Cardiac fibroblast (primary cell): ENCODE results near the gene SMOC2.
"Not testable (repeated sequence)": the region's sequence is repeated elsewhere in the genome, so short reads cannot be mapped to it uniquely, and the experiment has no call there.

Experiments used
- DNase-seq, 2 donors: peaks; one replicate each; pipeline versions ENCODE4 v3.0.0 to v3.0.0-alpha.2; 2010; ENCODE audit warnings: low read depth in 2 of 2
- H3K4me3 ChIP-seq, 2 donors: replicated peaks in 1 of 2; 1 replicate in 1 of 2; 2 replicates in 1 of 2; pipeline ENCODE4 v1.5.1; 2011; ENCODE audit warnings: low read depth in 2 of 2, low read length in 2 of 2, mild to moderate bottlenecking in 2 of 2, moderate library complexity in 1 of 2
- TF ChIP-seq, protein P1 (sequence below): IDR thresholded peaks from one replicate; pipeline ENCODE4 v1.5.1; 2011; ENCODE audit warnings: low read depth, mild to moderate bottlenecking, low read length, inconsistent platforms

Gene SMOC2

DNA sequence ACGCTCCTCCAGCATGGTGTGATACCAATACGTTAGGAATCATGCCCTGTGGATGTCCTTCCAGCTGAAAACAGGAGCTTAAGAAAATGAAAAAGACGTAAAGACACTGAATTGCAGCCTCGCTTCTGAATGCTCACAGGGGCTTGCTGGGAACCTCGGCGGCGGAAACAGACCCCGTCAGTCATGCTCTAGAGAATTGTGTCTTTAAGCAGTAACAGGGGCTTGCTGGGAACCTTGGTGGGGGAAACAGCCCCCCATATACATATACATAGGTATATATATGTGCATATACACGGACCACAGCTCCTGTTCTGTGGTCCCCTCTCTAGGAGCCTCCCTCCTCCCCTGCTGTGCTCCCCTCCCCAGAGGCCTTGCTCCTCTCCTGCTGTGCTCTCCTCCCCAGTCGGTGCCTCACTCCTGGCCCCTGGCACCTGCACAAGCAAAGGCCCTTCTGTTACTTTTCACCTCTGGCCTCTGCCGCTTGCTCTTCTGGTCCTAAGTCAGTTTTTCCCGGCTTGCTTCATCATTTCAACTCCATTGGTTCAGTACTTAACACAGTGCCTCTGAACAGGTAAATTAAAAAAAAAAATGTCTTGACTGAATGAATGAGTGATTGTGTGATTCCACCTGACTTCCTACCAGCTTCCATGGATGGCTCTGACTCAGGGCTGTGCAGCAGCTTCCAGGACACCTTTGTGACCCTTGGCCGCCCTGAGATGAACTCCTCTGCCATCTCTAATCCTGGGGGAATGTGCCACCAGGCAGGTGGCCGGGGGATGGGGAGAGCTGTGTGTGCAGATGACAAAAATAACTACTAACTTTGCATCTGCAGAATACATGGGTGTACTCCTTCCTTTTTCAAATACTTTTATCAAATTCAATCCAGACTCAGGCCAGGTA lies 246.1 kb downstream of the SMOC2 start:
- DNase-seq = no peak

DNA sequence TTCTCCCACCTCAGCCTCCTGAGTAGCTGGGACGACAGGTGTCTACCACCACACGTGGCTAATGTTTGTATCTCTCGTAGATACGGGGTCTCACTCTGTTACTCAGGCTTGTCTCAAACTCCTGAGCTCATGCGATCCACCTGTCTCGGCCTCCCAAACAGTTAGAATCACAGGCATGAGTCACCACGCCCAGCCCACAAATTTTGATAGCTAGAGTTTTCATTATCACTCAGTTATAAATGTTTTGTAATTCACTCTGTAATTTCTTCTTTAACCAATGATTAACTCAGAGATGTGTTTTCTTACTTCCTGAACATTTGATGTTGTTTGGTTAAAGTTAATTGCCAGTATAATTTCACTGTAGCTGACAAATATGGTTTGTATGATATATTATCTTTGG lies 249.3 kb downstream of the SMOC2 start:
- TF ChIP-seq, protein P1, sequence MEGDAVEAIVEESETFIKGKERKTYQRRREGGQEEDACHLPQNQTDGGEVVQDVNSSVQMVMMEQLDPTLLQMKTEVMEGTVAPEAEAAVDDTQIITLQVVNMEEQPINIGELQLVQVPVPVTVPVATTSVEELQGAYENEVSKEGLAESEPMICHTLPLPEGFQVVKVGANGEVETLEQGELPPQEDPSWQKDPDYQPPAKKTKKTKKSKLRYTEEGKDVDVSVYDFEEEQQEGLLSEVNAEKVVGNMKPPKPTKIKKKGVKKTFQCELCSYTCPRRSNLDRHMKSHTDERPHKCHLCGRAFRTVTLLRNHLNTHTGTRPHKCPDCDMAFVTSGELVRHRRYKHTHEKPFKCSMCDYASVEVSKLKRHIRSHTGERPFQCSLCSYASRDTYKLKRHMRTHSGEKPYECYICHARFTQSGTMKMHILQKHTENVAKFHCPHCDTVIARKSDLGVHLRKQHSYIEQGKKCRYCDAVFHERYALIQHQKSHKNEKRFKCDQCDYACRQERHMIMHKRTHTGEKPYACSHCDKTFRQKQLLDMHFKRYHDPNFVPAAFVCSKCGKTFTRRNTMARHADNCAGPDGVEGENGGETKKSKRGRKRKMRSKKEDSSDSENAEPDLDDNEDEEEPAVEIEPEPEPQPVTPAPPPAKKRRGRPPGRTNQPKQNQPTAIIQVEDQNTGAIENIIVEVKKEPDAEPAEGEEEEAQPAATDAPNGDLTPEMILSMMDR = no peak
- DNase-seq = no peak
- no peak overlapping the region for H3K4me3 ChIP-seq

More for the DNA sequence above, 246.1 kb downstream of the SMOC2 start:
- TF ChIP-seq, protein P1 = no peak
- no peak overlapping the region for H3K4me3 ChIP-seq

DNA sequence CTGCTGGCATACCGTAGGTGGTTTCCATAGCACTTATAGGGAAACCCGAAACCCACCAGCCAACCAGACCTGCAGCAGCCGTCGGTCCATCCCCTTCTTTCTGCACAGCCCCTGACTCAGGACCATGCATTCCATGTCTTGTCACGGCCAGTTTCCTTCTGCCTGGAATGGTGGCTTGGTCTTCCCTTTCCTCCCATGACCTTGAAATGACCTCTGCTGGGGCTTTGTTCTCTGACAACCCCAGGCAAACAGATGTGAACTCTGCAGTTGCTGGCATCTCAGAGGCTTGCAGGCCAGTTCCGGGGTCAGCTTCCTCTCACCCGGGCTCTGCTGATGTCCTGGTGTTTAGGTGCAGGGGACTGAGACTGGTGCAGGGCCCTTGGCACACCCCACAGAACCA lies 250.8 kb downstream of the SMOC2 start:
- TF ChIP-seq, protein P1 = no peak
- DNase-seq = no peak
- no peak overlapping the region for H3K4me3 ChIP-seq

DNA sequence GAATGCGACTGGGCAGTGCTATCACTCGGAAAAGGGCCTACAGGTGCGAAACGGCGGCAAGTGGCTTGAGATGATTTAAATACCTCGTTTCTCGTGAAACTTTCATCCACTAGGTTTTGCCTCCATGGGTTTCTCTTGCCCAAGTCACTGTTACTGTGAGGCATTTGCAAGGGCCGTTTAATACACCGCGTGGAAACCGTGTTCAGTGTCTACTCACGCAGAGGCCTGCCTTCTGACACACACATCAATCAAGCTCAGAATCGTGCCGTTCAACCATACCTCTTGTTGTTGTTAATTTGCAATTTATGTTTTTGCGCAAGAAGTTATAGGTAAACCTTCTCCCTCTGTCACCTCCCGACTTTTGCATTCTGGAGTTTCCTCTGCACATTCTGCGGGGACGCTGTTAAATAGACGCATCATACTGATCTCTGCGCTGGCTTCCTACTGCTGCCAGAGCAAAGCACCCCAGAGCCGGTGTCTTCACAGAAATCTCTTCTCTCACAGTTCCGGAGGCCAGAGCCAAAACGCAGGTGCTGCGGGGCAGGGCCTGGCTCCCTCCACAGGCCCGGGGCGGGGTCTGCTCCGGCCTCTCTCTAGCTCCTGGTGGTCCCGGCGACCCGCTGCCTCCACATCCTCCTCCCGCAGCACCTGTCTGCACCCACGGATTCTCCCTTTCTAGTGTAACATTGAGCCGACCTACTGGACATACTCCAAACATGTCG lies 251.4 kb downstream of the SMOC2 start:
- TF ChIP-seq, protein P1 = no peak
- H3K4me3 ChIP-seq = no peak overlapping the region
- no peak for DNase-seq

DNA sequence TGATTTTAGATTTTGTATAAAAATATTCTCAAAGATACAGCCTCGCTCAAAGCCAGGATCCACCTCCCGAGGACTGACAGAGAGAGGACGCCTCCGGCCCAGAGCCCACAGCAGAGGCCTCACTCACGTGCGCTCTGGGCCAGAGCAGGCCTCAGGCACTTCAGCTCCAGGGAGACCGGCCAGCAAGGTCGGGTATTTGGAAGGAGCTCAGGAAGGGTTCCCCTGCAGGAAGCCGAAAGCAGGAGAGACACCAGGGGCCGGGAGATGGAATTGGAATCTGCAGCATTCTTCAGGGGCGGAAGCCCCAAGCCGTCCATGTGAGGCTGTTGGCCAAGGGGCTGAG lies 251.9 kb downstream of the SMOC2 start:
- not testable (repeated sequence) for DNase-seq, H3K4me3 ChIP-seq

DNA sequence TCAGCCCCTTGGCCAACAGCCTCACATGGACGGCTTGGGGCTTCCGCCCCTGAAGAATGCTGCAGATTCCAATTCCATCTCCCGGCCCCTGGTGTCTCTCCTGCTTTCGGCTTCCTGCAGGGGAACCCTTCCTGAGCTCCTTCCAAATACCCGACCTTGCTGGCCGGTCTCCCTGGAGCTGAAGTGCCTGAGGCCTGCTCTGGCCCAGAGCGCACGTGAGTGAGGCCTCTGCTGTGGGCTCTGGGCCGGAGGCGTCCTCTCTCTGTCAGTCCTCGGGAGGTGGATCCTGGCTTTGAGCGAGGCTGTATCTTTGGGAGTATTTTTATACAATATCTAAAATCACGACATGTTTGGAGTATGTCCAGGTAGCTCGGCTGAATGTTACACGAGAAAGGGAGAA lies 253.8 kb downstream of the SMOC2 start:
- not testable (repeated sequence) for H3K4me3 ChIP-seq, DNase-seq

DNA sequence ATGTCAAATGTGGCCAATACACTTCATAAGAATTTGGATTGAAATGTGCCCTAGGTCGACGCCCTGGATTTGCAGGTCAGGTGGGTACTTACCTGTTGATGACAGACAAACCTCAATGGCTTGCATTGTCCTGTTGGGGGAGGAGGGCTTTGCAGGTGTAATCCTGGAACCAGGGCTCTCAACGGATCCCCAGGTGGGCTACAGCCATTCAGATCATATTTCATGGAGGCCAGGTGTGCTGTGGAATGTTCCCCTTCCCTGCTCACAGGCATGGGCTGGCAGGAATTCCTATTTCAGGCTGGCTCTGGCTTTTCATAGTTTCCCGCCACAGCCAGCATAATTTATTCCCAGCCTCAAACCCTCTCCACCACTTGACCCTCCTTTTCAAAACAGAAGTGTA lies 254.7 kb downstream of the SMOC2 start:
- DNase-seq = no peak
- H3K4me3 ChIP-seq = no peak overlapping the region
- TF ChIP-seq, protein P1 = no peak
